HFF-Myc (cell line): ENCODE measurements around the gene TRPM2.
"Not testable (repeated sequence)": the region's sequence is repeated elsewhere in the genome, so short reads cannot be mapped to it uniquely, and the experiment has no call there.

Experiments
- DNase-seq: peaks from one replicate; pipeline ENCODE4 v3.0.0-alpha.2; 2011; ENCODE audit warnings: low read depth; ENCODE audit errors: extremely low read depth
- H3K4me3 ChIP-seq: replicated peaks from 2 replicates; pipeline ENCODE4 v1.5.1; 2011; ENCODE audit warnings: low read depth, mild to moderate bottlenecking, control low read depth, low read length
- TF ChIP-seq, protein P1 (sequence below): IDR thresholded peaks from 2 replicates; pipeline ENCODE4 v1.5.1; 2012; ENCODE audit warnings: mild to moderate bottlenecking, low read depth, low read length, control low read depth; ENCODE audit errors: missing control alignments

Gene TRPM2

DNA sequence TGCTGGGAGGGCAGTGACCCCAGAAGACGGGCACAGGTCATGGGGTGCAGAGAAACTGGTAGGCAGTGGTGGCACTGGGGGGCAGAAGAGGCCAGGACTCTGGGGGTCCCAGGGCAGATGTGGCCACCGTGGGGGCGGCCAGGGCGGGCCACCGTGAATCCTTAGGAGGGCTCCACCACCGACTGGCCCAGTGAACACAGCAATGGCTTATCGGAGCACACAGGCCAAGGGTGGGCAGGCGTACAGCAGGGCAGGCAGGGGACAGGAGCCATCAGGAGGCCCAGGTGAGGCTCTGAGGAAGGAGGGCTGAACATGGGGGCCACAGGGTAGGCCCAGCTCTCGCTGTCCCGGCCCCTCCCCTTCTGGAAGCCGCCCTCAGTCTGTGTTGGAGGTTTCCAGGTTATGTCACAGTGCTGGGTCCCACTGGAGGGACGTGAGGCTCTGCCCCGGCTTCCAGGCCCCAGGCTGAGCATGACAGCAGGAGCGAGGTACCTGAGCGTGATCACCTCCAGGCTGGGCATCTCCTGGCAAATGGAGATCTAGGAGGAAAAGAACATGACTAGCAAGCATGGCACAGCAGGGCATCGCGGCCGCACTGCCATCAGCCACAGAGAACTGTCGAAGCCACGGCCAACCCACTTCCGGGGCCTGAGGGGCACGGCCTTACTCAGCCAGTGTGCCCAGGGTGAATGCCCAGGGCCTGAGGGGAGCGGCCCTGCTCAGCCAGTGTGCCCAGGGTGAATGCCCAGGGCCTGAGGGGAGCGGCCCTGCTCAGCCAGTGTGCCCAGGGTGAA is 18.0 kb upstream of the TRPM2 start:
- no peak overlapping the region for H3K4me3 ChIP-seq
- DNase-seq = no peak
- TF ChIP-seq, protein P1, sequence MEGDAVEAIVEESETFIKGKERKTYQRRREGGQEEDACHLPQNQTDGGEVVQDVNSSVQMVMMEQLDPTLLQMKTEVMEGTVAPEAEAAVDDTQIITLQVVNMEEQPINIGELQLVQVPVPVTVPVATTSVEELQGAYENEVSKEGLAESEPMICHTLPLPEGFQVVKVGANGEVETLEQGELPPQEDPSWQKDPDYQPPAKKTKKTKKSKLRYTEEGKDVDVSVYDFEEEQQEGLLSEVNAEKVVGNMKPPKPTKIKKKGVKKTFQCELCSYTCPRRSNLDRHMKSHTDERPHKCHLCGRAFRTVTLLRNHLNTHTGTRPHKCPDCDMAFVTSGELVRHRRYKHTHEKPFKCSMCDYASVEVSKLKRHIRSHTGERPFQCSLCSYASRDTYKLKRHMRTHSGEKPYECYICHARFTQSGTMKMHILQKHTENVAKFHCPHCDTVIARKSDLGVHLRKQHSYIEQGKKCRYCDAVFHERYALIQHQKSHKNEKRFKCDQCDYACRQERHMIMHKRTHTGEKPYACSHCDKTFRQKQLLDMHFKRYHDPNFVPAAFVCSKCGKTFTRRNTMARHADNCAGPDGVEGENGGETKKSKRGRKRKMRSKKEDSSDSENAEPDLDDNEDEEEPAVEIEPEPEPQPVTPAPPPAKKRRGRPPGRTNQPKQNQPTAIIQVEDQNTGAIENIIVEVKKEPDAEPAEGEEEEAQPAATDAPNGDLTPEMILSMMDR = no peak

DNA sequence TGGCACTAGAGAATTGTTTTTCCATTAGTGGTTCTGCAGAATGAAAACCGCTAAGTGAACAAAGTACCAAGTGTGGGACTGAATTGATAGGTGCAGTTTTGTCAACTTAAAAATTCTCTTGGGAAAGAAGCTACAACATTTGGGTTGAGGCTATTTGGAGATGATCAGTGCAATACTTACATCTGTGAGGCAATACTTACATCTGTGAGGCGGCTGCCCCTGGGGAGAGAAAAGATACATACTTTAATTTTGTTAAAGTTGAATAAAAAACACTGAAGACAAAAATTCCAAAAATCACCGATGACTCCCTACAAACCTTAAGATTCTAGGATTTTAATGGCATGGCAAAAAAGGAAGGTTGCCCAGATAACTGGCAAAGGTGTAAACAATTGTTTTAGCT is 16.0 kb upstream of the TRPM2 start:
- no peak overlapping the region for H3K4me3 ChIP-seq
- TF ChIP-seq, protein P1 = no peak
- DNase-seq = no peak

DNA sequence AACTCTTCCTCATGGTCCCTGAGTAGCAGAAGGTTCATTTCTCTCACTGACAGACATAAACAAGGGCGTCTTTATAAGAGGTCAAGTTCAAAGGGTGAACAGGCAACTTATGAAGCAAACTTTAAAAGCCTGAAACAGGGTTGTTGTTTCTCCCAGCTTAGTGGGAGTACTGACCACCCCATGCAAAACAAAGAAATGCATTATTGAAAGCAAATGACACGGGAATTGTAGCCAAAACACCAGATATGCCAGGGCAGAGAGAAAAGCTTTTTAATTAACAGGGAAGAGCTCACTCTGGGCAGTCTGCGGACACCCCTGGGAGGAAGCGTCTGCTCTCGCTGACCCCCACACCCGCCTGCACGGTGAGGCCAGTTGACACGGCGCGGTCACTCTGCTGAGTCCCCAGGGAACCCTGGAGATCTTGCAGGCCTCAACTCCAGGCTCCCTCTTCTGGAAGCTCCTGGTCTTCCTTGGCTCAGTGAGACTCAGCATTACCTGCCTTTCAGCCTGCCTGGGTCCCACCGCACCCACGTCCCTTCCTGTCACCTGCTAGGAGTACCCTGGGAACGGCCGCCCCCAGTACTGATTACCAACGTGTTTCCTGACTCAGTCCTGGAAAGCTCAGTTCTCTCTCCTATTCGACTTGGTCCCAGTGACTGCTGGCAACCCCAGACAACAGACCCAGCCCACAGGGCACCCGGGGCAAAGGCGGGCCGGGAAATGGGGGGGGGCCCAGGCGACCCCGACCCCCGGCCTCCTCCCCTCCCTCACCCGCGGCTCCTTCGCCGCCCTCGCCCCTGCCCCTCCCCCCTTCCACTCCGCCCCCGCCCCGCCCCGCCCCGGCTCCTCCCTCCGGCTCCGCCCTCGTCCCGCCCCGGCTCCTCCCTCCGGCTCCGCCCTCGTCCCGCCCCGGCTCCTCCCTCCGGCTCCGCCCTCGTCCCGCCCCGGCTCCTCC is 15.2 kb upstream of the TRPM2 start:
- TF ChIP-seq, protein P1 = no peak
- peak; percentile 19 for DNase-seq
- H3K4me3 ChIP-seq = peak overlapping the region; percentile 32

DNA sequence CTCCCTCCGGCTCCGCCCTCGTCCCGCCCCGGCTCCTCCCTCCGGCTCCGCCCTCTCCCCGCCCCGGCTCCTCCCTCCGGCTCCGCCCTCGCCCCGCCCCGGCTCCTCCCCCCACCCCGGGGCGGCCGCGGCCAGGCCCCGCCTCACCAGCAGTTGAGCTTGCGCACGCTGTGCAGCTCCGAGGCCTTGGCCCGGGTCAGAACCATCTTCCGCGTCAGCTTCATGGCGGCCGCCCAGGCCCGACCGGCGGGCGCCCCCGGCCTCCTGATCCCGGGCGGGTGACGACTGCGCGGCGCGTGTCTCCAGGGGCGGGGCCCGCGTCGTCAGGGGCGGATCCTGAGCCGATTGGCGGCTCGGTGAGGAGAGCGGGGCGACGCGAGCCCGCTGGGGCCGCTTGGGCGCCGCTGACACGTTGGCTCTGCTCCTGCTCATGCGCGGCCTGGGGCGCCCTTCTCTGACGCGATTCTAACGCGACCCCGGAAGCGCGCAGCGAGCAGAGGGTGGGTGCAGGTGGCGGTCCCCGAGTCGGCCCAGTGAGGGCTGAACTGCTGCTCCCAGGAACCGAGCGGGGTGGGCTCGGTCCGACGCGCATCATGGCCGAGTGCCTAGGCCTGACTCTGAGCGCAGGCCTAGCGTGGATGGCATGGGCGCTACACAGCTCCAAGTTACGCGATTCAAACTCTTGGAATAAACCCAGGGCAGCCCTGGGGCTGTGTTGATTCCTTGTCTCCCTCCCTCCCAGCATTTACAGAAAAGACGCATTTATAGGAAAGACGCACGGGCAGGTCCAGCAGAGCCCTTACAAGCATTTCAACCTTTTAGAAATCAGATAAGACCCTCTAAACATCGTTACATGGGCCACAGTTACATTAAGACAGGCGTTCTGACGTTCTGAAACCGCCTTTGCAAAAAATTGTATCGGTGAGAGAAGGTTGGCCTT is 14.2 kb upstream of the TRPM2 start, which contains the start of gene CFAP410:
Gene CFAP410, minus strand, starts transcription at position 420 of the 940 bp plus-strand sequence. Its CDS starts 196 bp downstream, at position 224.
- TF ChIP-seq, protein P1 = no peak

DNA sequence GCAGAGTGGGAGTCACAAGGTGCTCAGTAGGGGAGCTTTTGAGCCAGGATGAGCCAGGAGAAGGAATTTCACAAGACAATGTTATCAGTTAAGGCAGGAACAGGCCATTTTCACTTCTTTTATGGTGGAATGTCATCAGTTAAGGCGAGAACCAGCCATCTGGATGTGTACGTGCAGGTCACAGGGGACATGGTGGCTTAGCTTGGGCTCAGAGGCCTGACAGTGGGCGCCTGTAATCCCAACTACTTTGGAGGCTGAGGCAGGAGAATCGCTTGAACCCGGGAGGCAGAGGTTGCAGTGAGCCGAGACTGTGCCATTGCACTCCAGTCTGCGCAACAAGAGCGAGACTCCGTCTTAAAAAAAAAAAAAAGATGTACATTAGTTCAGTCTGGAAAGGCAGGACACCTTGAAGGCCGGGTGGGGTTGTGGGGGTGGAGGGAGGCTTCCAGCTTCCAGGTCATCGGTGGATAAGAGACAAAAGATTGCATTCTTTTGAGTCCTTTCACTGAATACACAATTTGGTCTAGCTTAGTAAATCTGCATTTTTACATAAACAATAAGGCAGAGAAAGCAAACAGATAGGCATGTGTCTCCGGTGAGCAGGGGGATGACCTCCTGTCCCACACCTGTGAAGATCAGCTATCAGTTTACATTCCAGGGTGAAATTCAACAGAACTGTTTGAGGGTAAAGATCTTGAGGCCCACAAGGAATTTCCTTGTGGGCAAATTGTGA is 11.5 kb upstream of the TRPM2 start:
- H3K4me3 ChIP-seq, DNase-seq: not testable (repeated sequence)

More for the DNA sequence above, 14.2 kb upstream of the TRPM2 start, which contains the start of gene CFAP410:
- peak within 1 kb of the TSS; percentile 80 for H3K4me3 ChIP-seq
- peak; percentile 77 for DNase-seq

DNA sequence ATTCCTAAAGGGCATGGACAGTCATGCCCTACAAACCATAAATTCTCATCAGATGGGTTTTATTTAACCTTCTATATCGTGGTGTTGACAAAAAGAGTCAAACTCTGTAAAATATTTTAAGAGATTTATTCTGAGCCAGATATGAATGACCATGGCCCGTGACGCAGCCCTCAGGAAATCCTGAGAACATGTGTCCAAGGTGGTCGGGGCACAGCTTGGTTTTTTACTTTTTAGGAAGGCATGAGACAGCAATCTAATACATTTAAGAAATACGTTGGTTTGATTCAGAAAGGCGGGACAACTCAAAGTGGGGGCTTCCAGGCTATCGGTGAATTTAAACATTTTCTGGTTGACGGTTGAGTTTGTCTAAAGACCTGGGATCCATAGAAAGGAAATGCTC is 10.4 kb upstream of the TRPM2 start:
- not testable (repeated sequence) for H3K4me3 ChIP-seq, DNase-seq
